Activated CD8-positive, alpha-beta memory T cell treated with anti-CD3 and anti-CD28 coated beads, Interleukin-2, amount 50 U/mL, for 4 hours (primary cell): ENCODE data around the gene C16orf86.
"Not testable (repeated sequence)": the region's sequence is repeated elsewhere in the genome, so short reads cannot be mapped to it uniquely, and the experiment has no call there.

Experiments used
- DNase-seq: peaks from one replicate; pipeline ENCODE4 v3.0.0-alpha.2; 2020

Gene C16orf86

DNA sequence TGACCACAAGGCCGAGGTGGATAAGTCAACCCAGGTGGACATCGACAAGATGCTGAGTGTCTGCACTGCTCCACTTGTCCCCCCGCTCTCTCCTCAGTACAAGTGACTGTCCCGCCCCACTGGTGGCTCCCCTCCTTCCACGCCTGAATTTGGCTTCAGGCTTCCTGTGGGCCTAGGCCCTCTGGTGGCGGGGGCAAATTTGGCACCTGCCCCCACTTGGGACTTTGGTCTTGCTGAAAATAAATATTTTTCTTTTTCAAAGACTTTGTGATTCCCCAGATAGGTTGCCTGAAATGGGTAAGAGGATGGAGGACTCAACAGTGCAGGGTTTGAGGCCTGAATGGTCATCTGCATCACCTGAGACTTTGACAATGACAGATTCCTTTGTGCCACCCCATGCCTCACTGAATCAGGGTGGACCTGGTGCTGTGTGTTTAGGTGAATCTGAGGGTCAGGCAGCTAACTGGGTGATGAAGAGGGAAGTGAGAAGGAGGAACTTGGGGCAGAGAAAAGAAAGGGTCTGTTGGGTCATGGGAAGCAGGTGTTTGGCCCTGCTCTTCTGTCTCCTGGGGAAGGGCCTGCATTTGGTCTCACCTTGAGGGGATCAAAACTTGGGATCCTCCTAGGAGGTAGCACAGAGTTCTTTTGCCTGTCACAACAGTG lies 2.0 kb downstream of the C16orf86 start:
- DNase-seq = no peak

DNA sequence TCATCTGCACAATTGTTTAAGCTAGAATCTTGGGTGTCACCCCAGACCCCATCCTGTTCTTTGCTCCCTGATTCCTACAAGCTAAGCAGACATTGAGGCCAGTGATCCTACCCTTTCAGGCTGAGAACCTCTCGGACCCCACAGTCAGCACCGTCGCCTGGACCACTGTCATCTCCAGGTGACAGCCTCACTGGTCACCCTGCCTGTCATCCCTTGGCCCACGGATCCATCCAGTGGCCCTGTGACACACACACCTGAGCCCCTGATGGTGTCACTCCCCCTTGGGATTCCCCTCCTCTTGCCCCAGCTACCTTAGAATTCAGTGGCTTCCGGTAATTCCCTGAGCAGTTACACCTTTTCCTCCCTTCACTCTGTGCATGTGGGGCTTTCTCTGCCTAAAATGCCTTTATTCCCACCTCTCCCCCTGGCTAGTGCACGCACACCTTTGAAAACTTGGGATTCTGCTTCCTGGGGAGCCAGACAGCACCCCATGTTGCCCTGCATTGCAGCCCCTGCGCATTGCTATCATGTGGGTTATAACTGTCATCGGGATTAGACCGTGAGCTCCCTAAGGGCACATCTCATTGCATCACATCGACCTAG lies 3.0 kb downstream of the C16orf86 start:
- DNase-seq = no peak

DNA sequence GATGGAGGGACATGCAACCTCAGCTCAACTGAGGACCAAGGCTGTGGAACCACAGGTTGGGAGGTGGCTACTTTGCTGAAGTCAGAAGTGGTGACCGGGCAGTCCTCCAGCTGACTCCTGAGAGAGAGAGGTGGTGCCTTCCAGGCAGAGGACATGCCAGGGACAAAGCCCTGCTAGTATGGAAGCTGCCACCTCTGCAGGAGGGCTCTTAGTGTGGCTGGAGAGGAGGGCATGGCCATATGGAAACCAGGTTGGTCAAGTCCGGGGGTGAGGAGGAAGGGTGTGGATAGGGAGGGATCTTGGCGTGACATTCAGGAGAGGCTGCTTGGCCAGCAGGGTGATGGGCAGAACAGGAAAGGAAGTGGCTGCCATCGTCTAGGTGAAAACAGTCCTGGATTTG lies 5.7 kb downstream of the C16orf86 start:
- no peak for DNase-seq

DNA sequence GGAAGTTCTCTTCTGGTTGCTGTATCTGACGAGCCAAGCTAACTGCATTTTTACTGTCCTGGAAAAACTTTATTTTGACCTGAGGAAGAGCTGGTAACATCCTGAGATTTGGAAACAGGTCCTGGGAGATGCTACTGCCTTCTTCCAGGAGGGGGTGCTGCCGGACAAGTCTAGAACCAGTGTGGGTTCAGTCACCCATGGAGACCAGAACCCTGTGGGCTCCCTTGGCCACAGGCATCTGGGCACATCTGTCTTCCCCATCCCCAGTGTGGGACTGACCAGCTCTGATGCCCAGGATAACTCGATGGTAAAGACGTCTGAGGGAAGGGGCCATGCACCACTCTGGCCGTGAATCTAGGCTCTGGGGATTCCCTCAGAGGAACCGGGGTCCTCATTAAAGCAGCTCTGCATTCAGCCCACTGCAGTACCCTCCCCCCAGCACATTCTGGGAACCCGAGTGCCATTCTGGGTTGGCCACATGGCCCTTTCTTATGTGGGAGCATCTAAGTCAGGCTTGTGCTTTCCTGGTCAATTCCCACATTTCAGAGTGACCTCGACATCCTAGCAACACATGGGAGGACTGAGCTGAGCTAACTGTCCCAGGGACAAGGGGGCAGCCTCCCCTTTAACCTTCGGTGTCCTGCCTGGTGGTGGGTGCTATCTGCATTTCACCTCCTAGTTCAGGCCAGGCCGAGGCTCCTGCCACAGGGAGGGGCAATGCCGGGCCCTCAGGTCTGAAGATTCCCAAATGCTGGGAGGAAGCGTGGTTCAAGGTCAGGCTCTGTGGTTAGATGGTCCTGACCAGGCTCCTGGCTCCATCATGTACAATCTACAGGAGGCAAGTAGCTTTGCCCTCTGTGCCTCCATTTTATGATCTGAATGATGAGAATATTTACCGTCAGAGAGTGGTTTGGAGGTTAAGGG lies 6.4 kb downstream of the C16orf86 start:
- peak; percentile 45 for DNase-seq

DNA sequence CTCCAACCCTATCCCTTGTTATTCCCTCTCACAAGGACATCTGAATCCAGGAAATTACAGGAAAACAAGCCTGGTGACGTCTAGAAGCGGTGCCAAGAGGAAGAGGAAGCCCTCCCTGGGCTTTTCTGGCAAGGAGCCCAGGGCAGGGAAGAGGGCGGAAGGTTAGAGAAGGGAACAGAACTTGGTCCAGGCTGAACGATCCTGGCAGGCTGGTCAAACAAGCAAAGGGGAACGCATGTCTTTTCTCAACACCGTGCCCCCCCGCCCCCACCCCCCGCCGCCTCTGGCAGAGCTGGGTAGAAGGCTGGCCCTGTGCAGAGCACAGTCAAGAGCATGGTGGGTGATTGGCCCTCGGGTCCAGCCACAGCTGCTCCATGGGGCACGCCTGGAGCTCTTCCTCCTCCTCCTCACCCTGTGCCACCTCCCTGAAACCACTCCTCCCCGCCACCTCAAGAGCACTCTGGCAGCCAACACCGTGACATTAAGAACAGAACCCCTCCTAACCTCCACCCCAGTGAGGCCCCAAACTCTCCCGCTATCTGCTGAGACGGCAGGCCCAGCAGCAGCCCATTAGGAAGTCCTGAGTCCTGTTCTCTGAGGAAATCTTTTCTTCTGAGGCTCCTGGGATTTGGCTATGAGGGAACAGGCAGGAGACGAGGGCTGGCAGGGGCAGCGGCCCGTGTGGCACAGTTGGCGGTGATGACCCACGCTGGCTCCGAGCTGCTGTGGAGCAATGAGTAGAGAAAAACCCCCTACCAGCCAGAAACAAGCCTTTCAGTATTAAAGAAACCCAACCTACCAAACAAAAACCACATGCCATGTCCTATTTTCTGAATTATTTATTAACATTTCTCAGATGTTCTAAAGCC lies 7.3 kb downstream of the C16orf86 start:
- no peak for DNase-seq

DNA sequence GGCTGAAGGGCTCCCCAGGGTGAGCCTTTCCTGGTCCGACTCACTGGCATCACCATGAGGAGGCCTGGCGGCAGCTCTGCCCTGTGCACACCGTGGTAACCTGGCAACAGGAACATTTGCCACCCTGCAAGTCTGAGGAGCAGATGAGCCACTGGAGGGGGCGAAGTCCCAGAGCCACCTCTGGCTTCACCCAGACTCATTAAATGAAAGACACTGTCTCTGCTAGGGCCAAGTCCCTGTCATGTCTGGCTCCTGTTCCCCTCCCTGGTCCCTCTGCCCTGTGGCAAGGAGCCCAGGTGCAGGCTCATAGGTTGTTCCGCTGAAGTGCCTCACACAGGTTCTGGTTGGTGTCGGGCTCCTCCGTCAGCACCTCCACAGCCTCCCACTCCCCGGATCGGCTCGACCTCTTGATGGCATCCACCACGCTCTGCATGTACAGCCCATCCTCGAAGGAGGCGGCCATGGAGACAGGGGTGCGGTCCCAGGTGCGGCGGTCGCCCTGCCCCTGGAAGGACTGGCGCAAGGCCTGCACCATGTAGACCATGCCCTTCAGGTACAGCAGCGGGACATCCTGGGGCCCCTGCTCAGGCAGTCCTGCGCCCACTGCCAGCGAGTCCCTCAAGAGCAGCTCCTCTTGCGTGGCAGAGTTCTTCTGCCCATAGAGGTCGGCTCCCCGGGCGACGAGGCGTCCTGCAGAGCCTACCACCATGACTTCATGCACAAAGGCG lies 8.4 kb downstream of the C16orf86 start:
- DNase-seq = no peak

DNA sequence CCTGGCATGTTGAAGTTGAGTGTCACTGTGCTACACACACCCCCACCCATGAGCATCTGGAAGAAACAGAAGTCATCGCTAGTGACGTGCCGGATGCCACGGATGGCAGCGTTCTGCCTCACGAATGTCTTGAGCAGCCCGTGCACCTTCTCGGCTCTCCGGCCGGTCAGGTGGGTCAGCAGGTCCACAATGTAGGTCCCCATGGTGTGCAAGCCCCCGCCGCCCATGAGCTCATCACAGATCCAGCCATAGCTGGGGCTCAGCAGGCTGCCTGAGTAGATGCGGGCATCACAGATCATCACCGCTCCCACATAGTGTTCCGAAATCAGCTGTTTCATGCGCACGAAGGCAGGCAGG lies 8.9 kb downstream of the C16orf86 start:
- DNase-seq = no peak

DNA sequence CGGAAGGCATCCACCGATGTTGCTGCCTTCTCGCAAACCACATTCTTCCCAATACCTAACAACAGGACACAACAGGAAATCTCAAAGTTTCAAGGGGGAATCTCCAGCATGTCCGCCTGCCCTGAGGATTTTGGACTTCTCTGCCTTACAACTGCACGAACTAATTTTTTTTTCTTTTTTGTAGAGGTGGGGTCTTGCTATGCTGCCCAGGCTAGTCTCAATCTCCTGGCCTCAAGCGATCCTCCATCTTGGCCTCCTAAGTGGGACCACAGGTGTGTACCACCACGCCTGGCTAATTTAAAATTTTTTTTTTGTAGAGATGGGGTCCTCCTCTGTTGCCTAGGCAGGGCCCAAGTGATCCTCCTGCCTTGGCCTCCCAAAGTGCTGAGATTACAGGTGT lies 9.4 kb downstream of the C16orf86 start:
- no peak for DNase-seq

DNA sequence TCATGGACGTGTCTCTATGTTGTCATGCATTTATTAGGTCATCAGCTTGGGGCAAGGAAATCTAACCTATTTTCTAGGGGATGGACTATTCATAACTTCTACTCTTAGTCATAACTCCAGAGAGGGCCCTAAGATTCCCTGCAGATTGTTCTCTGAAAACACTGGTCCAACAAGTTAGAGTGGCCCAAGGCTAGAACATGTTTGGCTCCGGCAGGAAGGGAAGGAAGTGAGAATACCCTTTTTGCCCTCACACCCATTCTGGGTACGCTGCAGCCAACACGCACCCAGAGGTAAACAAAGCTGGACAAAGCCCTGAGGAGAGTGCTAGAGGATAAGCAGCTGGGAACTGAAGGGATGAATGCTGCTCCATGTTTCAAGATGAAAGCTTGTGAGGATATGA lies 9.9 kb downstream of the C16orf86 start:
- no peak for DNase-seq

DNA sequence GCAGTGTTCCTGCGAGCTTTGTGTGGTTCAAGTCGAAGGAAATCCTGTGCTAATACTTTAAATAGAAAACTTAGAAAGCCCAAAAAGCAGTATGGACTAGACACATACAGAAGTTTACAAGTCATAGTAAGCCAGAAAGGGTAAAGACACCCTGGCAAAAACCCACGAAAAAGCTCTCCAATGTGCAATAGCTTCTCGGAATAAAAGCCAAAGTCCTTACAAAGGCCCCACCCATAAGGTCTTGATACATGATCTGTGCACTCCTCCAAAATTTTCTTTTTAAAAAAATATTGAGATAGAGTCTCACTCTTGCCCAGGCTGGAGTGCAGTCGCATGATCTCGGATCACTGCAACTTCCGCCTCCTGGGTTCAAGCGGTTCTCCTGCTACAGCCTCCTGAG lies 10.3 kb downstream of the C16orf86 start:
- no peak for DNase-seq

DNA sequence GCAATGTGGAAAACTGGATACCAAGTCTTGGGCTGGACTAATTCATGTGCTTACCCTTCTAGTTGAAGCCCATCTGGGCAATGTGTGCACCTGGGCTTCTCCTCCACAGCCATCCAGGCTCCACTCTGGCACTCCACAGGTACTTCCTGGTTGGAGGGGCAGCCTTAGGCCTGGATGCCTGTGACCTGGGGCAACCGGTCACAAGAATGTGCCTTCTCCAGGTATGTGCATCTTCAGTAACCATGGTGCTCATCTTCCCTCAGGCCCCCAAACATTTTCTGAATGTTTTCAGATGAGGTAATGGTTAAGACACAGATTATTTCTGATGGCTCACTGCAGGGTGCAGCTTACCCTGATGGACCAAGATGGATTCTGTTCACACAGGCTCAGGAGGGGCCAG lies 11.1 kb downstream of the C16orf86 start:
- DNase-seq = no peak

DNA sequence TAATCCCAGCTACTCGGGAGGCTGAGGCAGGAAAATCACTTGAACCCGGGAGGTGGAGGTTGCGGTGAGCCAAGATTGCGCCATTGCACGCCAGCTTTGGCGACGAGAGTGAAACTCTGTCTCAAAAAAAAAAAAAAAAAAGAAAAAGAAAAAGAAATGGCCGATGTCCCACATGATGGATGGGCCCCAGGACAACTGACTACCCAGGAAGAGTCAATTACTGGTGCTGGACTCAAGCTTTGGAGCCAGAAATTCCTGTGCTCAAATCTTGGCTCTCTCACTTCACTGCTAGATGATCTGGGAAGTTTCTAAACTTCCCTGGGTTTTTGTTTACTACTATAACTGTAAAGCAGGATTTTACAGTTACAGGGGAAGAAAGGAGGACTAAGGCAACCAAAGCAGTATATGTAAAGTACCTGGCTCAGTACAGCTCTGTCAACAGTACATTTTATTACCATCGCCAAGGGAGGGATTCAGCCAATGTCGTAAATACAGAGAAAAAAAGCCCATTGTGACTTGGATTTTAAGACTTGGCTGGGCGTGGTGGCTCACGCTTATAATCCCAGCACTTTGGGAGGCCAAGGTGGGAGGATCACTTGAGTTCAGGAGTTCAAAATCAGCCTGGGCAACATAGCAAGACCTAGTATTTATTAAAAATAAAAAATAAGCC lies 11.9 kb downstream of the C16orf86 start:
- no peak for DNase-seq

DNA sequence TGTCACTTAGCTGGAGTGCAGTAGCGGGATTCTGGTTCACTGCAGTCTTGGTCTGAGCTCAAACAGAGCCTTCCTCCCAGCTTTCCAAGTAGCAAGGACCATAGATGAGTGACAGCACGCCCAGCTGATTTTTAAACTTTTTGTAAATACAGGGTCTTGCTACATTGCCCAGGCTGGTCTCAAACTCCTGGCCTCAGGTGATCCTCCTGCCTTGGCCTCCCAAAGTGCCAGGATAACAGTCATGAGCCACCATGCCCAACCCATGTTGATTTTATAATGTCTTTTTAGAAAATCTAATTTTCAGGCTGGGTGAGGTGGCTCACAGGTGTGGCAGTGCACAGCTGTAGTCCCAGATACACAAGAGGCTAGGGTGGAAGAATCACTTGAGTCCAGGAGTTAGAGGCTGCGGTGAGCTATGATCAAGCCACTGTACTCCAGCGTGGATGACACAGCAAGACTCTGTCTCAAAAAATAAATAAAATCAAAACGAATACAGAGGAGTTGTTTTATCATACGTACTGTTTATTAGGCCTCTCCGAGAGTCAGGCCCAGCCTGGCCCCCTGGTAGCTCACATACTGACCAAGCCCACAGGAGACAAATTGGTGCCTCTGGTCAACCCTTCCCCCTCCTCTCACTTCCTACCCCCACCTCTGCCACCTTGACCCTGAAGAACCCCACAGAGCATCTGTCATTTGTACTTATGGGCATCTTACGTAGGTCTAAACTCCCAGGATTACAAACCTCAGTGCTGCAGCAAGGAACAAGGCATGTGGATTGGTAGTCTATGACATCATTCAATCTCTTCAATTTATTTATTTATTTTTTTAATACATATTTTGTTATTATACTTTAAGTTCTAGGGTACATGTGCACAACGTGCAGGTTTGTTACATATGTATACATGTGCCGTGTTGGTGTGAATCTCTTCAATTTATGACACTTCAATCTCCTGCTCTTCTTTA lies 13.6 kb downstream of the C16orf86 start:
- no peak for DNase-seq

DNA sequence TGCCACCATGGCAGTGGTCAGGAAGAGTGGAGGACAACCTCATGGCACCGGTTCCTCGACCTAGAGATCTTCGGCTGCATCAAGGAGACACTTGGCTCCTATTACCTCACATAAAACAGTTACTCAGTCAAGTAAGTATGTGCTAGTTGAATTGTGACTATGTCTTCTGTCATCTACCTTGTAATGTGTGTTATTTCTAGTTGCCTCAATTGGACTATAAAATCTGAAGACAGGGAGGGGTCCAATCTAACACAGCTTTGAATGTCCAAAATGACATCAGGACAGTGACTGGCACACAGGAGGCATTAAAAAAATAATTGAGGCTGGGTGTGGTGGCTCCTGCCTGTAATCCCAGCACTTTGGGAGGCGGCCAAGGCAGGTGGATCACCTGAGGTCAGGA lies 17.2 kb downstream of the C16orf86 start:
- no peak for DNase-seq

DNA sequence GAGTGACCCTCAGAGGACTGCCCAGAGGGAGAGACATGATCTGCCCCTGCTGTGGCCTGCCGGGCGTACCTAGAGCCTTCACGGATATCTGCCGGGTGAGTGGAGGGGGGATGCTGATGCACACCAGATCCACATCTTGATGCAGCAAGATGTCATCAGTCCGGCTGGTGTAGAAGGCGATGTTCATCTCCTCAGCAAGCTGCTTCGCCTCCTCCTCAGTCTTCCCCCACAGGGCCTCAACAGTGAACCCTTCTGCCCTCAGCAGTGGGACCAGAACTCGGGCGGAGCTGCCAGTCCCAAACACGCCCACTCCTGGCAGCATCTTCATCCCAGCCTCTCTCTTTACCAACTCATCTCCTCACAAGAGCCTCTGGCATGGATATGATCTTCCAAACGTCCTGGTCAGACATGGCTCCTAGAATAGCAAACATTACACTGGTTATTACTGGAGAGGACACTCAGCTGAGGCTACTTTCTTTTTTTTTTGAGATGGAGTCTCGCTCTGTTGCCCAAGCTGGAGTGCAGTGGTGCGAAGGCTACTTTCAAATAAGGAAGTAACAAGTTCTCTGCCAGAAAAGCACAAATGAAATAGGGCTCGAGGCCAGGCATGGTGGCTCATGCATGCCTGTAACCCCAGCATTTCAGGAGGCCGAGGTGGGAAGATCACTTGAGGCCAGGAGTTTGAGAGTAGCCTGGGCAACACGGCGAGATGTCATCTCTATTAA lies 18.9 kb downstream of the C16orf86 start:
- DNase-seq = no peak

DNA sequence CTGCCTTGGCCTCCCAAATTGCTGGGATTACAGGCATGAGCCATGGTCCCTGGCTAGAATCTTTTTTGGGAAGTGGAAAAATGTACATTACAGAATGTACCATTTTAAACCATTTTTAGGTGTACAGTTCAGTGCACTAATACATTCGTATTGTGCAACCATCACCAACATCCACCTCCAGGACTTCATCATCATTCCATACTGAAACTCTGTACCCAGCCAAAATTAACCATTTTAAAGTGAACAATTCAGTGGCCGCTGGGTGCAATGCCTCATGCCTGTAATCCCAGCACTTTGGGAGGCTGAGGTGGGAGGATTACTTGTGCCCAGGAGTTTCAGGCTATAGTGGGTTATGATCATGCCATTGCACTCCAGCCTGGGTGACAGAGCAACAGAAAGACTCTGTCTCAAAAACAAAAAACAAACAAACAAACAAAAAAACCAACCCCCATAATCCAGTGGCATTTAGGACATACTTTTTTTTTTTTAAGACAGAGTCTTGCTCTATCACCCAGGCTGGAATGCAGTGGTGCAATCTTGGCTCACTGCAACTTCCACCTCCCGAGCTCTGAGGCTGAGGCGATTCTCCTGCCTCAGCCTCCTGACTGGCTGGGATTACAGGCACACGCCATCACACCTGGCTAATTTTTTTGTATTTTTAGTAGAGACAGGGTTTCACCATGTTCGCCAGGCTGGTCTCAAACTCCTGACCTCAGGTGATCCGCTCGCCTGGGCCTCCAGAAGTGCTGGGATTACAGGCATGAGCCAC lies 27.1 kb downstream of the C16orf86 start:
- DNase-seq = not testable (repeated sequence)

DNA sequence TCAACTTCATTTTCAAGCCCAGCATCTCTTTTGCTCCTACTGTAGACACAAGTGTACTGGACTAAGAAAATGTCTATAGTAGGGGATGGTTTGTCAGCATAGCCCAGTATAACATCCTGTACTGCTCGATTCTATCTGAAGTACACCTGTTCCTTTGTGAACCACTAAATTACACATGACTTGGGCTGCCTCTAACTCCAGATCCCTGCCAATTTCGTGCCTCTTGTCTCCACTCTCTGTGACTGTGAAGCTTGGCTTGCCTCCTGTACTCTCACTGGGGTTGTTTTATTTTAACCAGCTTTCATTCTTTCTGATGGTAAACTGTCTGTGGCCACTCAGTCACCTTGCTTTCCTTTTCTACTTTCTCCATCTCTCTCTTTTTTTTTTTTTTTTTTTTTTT lies 28.0 kb downstream of the C16orf86 start:
- DNase-seq = no peak

DNA sequence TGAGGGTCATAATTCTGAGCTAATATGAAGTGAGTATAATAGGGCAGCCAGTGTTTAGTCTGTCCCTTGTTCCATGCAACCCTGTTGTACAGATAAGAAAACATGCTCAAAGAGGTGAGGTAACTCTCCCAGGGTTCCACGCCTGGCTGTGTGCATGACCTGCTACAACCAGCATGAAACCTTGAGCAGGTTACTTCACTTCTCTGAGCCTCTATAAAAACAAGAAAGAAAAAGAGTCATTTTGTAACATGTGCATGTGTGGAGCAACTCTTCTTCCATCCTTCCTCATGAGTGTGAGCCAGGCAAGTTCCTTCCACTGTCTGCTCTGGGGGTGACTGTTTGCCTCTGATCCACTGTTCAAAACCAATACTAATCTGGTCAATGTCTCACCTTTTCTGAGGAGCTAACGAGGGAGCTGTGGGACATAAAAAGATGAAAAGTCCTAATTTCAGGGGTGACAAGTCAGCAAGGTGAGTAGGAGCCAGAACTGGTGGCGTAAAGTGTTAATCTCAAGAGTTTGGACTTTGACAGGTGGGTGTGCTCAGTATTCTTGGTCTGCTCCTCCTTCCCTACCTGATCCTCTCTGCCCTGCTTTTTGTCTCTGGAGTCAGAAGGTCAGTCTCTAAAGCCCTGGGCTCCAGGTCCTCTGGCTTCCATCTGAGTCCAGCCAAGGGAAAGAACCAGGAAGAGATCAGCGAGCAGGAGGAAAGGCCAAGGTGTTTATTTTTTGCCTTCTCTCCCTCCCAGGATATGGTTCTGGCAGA lies 31.0 kb downstream of the C16orf86 start:
- no peak for DNase-seq
